ENCODE results near the gene PLSCR3.

- TF ChIP-seq CTCF (conservative IDR thresholded peaks at IDR 0.05) (no peak), ZFX (IDR thresholded peaks at IDR 0.05) (no peak)
Observed at GRCh38 chr17:7356756-7357155, 37.6 kb downstream of the PLSCR3 start.
